Activated CD4-positive, CD25-positive, alpha-beta regulatory T cell (primary cell): ENCODE measurements around the gene IFNA7.
"Not testable (repeated sequence)": the region's sequence is repeated elsewhere in the genome, so short reads cannot be mapped to it uniquely, and the experiment has no call there.

ENCODE experiments used
- DNase-seq, 4 experiments: peaks; one replicate each; lab custom pipeline; 2025; lab: John Stamatoyannopoulos, UW

The IFNA7 gene

GRCh38 chr9:21182810-21183736 is 18.9 kb downstream of the IFNA7 start:
- not testable (repeated sequence) for DNase-seq

- no peak for DNase-seq
Observed at GRCh38 chr9:21174671-21175070, 27.3 kb downstream of the IFNA7 start.

GRCh38 chr9:21172156-21172555 is 29.8 kb downstream of the IFNA7 start:
- no peak for DNase-seq

GRCh38 chr9:21171351-21171750 is 30.7 kb downstream of the IFNA7 start:
- no peak for DNase-seq

- DNase-seq = not testable (repeated sequence)
Observed at GRCh38 chr9:21166560-21166959, 35.4 kb downstream of the IFNA7 start, which contains the start of gene IFNA21. IFNA21 (minus strand) TSS chr9:21166660; CDS start chr9:21166612, 48 bp downstream.

- DNase-seq = no peak
Observed at GRCh38 chr9:21165516-21165915, 36.5 kb downstream of the IFNA7 start.

- DNase-seq = no peak
Observed at GRCh38 chr9:21160178-21160577, 41.8 kb downstream of the IFNA7 start.

- DNase-seq = no peak
Observed at GRCh38 chr9:21155501-21155900, 46.5 kb downstream of the IFNA7 start.

- no peak for DNase-seq
Observed at GRCh38 chr9:21154018-21154608, 47.9 kb downstream of the IFNA7 start.

GRCh38 chr9:21153336-21154017 is 48.5 kb downstream of the IFNA7 start:
- DNase-seq = no peak
